B cell (primary cell): ENCODE data around the gene CSMD2.

ENCODE experiments used
- CTCF ChIP-seq: fragments of 200-600 bp; IDR thresholded peaks from one replicate; pipeline ENCODE4 v1.8.0; 2022; ENCODE audit warnings: antibody characterized with exemption, mild to moderate bottlenecking
- EZH2 ChIP-seq: IDR thresholded peaks from 2 replicates; pipeline ENCODE4 v1.6.1; 2012; ENCODE audit warnings: borderline replicate concordance, low read depth, mild to moderate bottlenecking, moderate library complexity, low read length; ENCODE audit not compliant: insufficient read depth, poor library complexity, severe bottlenecking

GRCh38 chr1:34089731-34090130 is 75.3 kb downstream of the CSMD2 start:
- TF ChIP-seq CTCF: no peak
- no peak for TF ChIP-seq EZH2
